HG03095 (cell line): ENCODE results near the gene CRYZL1.
"Not testable (repeated sequence)": the region's sequence is repeated elsewhere in the genome, so short reads cannot be mapped to it uniquely, and the experiment has no call there.

ENCODE experiments used
- ATAC-seq: cut with Tn5 transposase; IDR thresholded peaks from one replicate; pipeline ENCODE4 v1.9.1; 2021; ENCODE audit warnings: moderate library complexity; ENCODE audit not compliant: unreplicated experiment

Gene CRYZL1

GRCh38 chr21:33640697-33641351, 717 bp downstream of the CRYZL1 start:
- no peak for ATAC-seq

- ATAC-seq: no peak
Observed at GRCh38 chr21:33634254-33634653, 7.3 kb downstream of the CRYZL1 start.

GRCh38 chr21:33626151-33626550, 15.4 kb downstream of the CRYZL1 start:
- not testable (repeated sequence) for ATAC-seq

- ATAC-seq: no peak
Observed at GRCh38 chr21:33622253-33622652, 19.3 kb downstream of the CRYZL1 start.

GRCh38 chr21:33619726-33620125, 21.8 kb downstream of the CRYZL1 start:
- ATAC-seq: no peak

GRCh38 chr21:33618407-33618806, 23.1 kb downstream of the CRYZL1 start:
- ATAC-seq: no peak

- not testable (repeated sequence) for ATAC-seq
Observed at GRCh38 chr21:33617565-33617964, 24.0 kb downstream of the CRYZL1 start.

- ATAC-seq: no peak
Observed at GRCh38 chr21:33611006-33611744, 30.4 kb downstream of the CRYZL1 start.

GRCh38 chr21:33608559-33608958, 33.0 kb downstream of the CRYZL1 start:
- no peak for ATAC-seq

- ATAC-seq: no peak
Observed at GRCh38 chr21:33598051-33598450, 43.5 kb downstream of the CRYZL1 start.

- peak; percentile 86 for ATAC-seq
Observed at GRCh38 chr21:33588485-33589335, 52.8 kb downstream of the CRYZL1 start, which contains the start of gene DONSON. TSS of gene DONSON (minus strand) at chr21:33588684. CDS start at chr21:33588641, 43 bp downstream.

- ATAC-seq: peak; percentile 31
Observed at GRCh38 chr21:33587792-33588484, 53.6 kb downstream of the CRYZL1 start.

- no peak for ATAC-seq
Observed at GRCh38 chr21:33586927-33587326, 54.6 kb downstream of the CRYZL1 start.

GRCh38 chr21:33584455-33584854, 57.1 kb downstream of the CRYZL1 start:
- no peak for ATAC-seq

- no peak for ATAC-seq
Observed at GRCh38 chr21:33578959-33579542, 62.5 kb downstream of the CRYZL1 start.

GRCh38 chr21:33578214-33578613, 63.3 kb downstream of the CRYZL1 start:
- no peak for ATAC-seq

- ATAC-seq: not testable (repeated sequence)
Observed at GRCh38 chr21:33576741-33577141, 64.8 kb downstream of the CRYZL1 start.

- no peak for ATAC-seq
Observed at GRCh38 chr21:33572350-33572749, 69.2 kb downstream of the CRYZL1 start.

GRCh38 chr21:33569991-33570390, 71.5 kb downstream of the CRYZL1 start:
- no peak for ATAC-seq

GRCh38 chr21:33568448-33568847, 73.1 kb downstream of the CRYZL1 start:
- ATAC-seq: no peak
